ENCODE measurements around the gene GADL1.

The GADL1 gene, protein sequence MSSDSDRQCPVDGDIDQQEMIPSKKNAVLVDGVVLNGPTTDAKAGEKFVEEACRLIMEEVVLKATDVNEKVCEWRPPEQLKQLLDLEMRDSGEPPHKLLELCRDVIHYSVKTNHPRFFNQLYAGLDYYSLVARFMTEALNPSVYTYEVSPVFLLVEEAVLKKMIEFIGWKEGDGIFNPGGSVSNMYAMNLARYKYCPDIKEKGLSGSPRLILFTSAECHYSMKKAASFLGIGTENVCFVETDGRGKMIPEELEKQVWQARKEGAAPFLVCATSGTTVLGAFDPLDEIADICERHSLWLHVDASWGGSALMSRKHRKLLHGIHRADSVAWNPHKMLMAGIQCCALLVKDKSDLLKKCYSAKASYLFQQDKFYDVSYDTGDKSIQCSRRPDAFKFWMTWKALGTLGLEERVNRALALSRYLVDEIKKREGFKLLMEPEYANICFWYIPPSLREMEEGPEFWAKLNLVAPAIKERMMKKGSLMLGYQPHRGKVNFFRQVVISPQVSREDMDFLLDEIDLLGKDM

DNA sequence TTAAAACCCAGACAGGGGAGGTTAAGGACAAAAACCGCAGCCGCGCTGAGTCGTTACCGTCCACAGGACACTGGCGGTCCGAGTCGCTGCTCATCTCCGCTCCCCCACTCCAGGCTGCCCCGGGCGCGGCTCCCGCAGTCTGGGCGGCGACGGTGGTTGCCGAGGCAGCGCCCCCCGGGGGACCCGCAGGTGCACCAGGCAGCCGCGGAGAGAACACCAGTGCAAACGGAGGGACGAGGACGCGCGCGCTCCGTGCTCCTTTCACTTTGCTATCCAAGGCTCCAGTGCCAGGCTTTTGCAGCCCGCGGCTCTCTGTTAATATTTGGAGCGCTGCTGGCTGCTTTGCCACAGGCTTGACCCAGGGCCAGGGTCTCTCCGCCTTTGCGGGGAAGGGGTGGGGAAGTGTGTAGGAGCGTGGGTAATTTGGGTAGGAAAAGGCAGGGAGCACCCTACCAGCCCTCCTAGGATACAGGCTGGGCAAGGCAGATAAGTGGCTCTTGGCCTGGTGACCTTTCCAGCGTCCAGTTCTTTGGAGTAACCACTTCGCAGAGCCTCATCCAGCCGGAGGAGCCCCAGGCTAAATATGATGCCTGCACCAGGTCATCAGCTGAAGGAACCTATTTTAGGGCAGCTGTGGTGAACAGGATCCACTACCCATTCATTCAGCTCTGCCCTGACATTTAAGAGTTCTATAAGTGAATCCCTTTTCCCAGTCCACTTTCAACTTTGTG lies at the start of gene GADL1:
GADL1 (minus strand) TSS at position 141 of the 731 bp plus-strand sequence; CDS start at position 94, 47 bp downstream.
- TF ChIP-seq GATA1 (IDR thresholded peaks at IDR 0.05; ENCODE audit: low read depth, low read length) (no peak), POLR2A (IDR thresholded peaks at IDR 0.05; ENCODE audit: low read length) (no peak)
- no peak for DNase-seq

DNA sequence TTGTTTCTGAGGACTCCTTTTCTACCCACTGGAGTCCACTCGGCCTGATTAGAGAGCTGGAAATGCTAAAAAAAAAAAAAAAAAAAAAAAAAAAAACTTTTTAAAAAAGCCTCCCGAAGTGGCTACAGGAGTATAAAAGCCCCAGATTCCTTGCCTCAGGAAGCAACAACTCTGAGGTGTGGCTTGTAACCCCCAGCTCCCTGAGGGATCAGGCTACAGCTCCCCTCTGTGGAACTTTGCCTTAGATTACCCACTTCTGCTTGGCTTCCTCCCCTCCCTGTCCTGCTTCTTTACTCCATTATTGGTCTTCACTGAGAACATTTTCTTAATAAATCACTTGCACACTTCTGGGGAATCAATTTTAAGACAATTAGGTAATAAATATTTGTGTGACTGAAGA lies 49.7 kb upstream of the GADL1 start:
- DNase-seq: no peak
- TF ChIP-seq POLR2A (IDR thresholded peaks at IDR 0.05; ENCODE audit: low read length) (no peak), GATA1 (IDR thresholded peaks at IDR 0.05; ENCODE audit: low read depth, low read length) (no peak)

DNA sequence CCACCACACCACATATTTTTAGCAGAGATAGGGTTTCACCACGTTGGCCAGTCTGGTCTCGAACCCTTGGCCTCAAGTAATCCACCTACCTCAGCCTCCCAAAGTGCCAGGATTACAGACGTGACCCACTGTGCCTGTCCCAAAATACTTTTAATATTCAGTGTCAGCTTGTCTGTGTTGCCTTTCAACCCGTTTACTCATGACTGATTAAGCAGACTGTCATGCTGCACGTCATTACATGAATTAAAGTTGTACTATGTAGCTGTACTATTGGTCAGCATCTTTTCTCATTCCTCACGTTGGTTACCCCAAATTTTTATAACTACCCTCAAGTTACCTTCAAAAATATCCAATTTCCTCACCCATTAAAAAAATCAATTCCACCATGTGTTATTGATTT lies 48.7 kb upstream of the GADL1 start:
- no peak for TF ChIP-seq GATA1 (IDR thresholded peaks at IDR 0.05; ENCODE audit: low read depth, low read length)
- TF ChIP-seq POLR2A (IDR thresholded peaks at IDR 0.05; ENCODE audit: low read length): no peak
- no peak for DNase-seq

DNA sequence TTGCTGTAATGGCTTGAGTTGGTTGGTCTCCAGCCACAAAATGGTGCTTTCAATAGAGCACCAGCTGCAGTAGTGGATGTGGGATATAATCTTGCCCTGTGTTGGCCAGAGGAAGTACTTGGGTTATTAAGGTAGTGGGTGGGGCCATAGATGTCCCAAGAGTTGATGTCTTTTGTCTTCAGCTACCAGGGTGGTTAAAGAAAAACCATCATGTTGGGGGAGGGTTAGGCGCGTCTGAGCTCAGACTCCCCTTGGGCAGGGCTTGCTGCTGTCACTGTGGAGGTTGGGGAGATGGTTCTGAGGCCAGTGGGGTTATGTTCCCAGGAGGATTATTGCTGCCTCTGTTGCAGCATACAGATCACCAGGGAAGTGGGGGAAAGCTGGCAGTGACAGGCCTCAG lies 46.9 kb upstream of the GADL1 start:
- DNase-seq: no peak
- no peak for TF ChIP-seq POLR2A (IDR thresholded peaks at IDR 0.05; ENCODE audit: low read length)

DNA sequence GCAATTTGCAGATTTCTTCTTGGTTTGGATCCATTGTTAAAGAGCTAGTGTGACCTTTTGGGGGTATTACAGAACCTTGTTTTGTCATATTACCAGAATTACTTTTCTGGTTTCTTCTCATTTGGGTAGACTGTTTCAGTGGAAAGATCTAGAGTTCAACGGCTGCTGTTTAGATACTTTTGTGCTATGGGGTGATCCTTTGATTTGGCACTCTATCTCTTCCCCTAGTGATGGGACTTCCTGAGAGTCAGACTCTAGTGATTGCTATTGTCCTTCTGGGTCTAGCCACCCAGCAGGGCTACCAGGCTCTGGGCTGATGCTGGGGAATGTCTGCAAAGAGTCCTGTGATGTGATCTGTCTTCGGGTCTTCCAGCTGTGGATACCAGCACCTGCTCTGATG lies 46.3 kb upstream of the GADL1 start:
- no peak for DNase-seq
- TF ChIP-seq POLR2A (IDR thresholded peaks at IDR 0.05; ENCODE audit: low read length) (no peak), GATA1 (IDR thresholded peaks at IDR 0.05; ENCODE audit: low read depth, low read length) (no peak)

DNA sequence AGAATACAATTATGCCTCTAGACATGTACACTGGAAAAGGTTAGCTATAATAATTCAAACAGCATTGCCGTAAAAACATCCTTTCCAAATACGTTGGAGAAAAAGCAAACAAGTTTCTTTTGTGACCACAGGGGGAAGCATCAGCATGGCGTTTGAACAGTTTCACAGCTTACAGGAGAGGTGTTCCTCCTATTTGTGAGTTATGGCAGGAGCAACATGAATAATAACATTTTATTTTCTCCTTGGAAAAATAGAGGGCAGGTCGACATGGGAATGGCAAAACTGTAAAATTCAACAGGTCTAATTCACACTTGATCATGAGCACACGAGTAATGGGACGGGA lies 39.7 kb upstream of the GADL1 start:
- DNase-seq: no peak
- TF ChIP-seq POLR2A (IDR thresholded peaks at IDR 0.05; ENCODE audit: low read length): no peak
- TF ChIP-seq GATA1 (IDR thresholded peaks at IDR 0.05; ENCODE audit: low read depth, low read length): no peak

DNA sequence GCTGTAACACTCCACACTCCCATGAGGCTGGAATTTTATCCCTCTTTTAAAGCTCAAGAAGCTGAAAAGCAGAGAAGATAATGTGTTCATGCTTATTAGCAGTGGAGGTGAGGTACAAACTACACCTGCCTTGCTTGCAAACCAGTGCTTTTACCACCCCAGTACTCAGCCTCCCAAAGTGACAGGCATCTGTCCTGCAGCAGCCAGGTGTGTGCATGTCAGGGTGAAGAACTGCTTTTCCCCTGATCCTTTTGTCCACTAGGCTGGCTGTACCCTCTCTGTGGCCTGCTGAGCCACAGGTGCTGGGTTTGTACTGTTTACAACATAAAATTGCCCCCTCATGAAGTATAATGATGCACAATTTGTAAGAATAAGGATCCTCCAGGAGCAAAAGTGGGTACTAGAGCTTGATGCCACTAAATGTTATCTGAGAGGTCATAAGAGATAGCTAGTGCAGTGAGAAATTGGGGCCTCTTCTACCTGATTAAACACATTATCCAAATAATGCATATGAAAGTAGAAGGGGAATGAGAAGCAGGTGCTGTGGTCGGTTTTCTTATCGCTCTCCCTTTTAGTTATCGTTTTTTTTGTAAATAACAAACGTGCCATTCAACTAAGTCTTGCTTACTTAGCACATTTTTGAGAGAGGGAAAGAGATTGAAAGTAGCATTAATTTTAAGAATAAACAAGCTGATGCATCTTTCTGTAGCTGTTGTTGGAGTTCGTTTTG lies 39.2 kb upstream of the GADL1 start:
- DNase-seq: no peak
- TF ChIP-seq POLR2A (IDR thresholded peaks at IDR 0.05; ENCODE audit: low read length) (no peak), GATA1 (IDR thresholded peaks at IDR 0.05; ENCODE audit: low read depth, low read length) (no peak)

DNA sequence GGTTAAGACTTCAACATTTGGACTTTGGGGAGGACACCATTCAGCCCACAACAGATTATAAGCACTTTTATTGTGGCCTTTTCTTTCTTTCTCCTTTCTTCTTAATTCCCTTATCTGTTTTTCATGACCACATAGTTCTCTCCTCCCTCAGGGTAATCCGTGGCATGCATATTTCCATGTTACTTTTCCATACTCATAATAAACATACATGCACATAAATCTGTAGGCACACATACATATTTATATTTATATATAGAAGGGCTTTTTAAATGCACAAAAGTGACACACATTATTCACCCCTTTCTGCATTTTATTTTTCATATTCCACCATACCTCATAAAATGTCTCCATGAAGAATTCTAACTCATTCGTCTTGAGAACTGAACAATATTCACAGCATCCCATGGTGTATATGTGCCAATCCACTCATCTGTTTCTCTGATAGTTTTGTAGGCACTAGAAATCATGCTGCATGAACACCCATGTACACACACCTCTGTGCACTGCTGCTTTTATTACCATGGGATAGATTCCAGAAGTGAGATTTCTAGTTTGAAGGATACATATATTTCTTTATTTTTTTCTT lies 38.1 kb upstream of the GADL1 start:
- TF ChIP-seq GATA1 (IDR thresholded peaks at IDR 0.05; ENCODE audit: low read depth, low read length) (no peak), POLR2A (IDR thresholded peaks at IDR 0.05; ENCODE audit: low read length) (no peak)
- DNase-seq: no peak

DNA sequence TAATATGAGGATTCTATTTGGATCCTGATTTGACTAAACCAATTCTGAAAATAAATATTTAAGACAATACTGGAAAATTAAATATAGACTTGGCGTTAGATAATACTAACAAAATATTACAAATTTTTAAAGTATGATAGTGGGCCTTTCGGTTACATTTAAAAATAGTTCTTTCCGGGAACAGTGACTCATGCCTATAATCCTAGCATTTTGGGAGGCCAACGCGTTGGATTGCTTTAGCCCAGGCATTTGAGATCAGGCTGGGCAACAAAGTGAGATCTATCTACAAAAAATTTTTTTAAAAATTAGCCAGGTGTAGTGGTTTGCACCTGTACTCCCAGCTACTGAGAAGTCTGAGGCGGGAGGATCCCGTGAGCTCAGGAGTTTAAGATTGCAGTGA lies 30.3 kb upstream of the GADL1 start:
- DNase-seq: no peak
- TF ChIP-seq POLR2A (IDR thresholded peaks at IDR 0.05; ENCODE audit: low read length): no peak
- TF ChIP-seq GATA1 (IDR thresholded peaks at IDR 0.05; ENCODE audit: low read depth, low read length): no peak

DNA sequence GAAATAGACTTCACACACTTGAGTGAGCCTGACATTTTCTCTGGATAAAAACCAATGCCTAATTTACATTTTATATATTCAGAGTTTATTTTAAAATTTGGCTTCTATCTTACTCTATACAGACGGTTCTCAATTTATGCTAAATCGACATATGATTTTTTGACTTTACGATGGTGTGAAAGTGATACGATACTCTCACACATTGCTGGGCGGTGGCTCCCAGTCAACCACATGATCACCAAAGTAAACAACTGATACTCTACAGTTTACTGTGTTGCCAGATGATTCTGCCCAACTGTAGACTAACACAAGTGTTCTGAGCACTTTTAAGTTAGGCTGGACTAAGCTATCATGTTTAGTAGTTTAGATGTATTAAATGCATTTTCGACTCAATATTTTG lies 25.1 kb upstream of the GADL1 start:
- no peak for DNase-seq
- no peak for TF ChIP-seq GATA1 (IDR thresholded peaks at IDR 0.05; ENCODE audit: low read depth, low read length)
- TF ChIP-seq POLR2A (IDR thresholded peaks at IDR 0.05; ENCODE audit: low read length): no peak

DNA sequence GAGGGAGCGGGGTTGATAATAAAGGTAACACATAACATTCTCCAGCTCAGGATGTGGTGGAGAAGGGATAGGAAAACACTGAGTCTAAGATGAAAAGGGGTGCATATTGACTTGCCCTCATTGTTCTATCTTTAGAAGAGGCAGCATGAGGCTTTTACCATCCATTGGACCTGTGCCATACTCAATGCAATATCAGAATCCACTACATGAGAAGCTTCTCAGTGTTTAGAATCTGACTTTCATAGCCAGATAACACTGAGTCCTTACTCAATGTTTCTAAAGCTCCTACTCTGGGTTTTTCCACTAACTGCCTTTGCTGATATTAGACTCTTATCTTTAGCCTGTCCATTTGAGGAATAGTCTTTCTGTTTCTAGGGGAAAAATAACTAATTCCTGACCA lies 24.3 kb upstream of the GADL1 start:
- no peak for TF ChIP-seq GATA1 (IDR thresholded peaks at IDR 0.05; ENCODE audit: low read depth, low read length)
- DNase-seq: no peak

DNA sequence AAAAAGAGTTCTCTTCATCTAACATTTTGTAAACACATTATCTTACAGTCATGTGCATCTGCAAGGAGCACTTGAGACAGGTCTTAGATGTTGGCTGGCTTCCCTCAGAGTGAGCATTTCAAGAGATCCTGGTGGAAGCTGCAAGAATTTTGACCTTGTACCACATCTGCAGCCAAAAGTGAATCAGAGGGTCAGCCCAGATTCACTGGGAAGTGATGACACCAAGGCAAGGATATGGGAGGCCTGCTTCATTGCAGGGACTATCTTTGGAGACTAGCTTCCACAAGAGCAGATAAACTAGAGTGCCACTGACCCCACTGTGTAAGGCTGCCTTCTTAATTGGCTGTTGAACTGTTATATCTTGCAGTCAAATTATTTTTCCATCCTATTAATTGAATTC lies 21.3 kb upstream of the GADL1 start:
- no peak for TF ChIP-seq GATA1 (IDR thresholded peaks at IDR 0.05; ENCODE audit: low read depth, low read length)
- TF ChIP-seq POLR2A (IDR thresholded peaks at IDR 0.05; ENCODE audit: low read length): no peak
- DNase-seq: no peak

DNA sequence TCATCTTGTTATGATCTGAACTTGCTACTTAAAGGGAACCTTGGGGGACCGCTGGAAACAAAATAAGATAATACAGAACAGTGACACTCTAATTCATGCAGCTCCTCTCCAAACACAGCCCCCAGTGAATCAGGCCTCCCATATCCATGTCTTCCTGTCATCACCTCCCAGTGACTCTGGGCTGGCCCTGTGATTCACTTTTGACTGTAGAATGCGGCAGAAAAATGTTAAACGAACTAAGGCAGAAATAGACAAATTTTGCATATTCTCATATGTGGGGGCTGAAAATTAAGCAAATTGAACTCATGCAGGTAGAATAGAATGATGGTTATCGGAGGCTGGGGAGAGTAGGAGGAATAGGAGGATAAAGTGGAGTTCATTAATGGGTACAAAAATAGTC lies 20.2 kb upstream of the GADL1 start:
- TF ChIP-seq POLR2A (IDR thresholded peaks at IDR 0.05; ENCODE audit: low read length) (no peak), GATA1 (IDR thresholded peaks at IDR 0.05; ENCODE audit: low read depth, low read length) (no peak)

DNA sequence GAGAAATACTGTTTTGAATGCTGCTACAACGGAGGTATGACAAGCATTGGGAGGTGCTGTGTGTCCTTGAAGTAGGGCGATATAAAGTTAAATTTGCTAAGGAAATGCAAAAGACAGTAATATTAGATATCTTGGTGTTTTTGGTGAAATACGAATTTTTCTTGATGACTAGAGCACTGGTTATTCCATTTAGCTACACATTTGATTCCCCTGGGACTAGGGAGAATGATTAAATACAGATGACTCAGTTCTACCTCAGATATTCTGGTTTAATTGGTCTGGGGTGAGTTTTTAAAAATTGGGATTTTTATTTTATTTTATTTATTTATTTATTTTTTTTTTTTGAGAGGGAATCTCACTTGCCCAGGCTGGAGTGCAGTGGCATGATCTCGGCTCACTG lies 18.7 kb upstream of the GADL1 start:
- TF ChIP-seq POLR2A (IDR thresholded peaks at IDR 0.05; ENCODE audit: low read length) (no peak), GATA1 (IDR thresholded peaks at IDR 0.05; ENCODE audit: low read depth, low read length) (no peak)

More for the DNA sequence above, 20.2 kb upstream of the GADL1 start:
- DNase-seq: no peak

More for the DNA sequence above, 18.7 kb upstream of the GADL1 start:
- DNase-seq: no peak
